GM23338 (cell line): Measurements from ENCODE around the gene SEPHS1.

ENCODE experiments used
- CTCF ChIP-seq, 2 experiments: fragments of 200-600 bp in 1 of 2; sonication (generic) in 1 of 2; conservative IDR thresholded peaks; 2 replicates each; pipeline versions ENCODE4 v1.5.1 to v1.6.1; 2016 to 2017; ENCODE audit warnings: antibody characterized with exemption in 2 of 2, low read depth in 2 of 2, mild to moderate bottlenecking in 2 of 2, moderate library complexity in 1 of 2
- REST ChIP-seq: IDR thresholded peaks from one replicate; pipeline ENCODE4 v1.6.1; 2018; ENCODE audit warnings: antibody characterized with exemption; ENCODE audit not compliant: unreplicated experiment

- no peak for TF ChIP-seq CTCF (conservative IDR thresholded peaks at IDR 0.05; ENCODE audit: low read depth in 2 of 2)
- no peak for TF ChIP-seq REST
These were observed 44.6 kb upstream of the SEPHS1 start for GRCh38 chr10:13392701-13393100.
